Esophagus squamous epithelium (tissue), 5 donors: ENCODE data around the gene RHBDL2. TPM values are rescaled to one million over a fixed set of nuclear protein-coding genes. Genes with fewer than 3 reads are reported as not detected.
"Not testable (repeated sequence)": the region's sequence is repeated elsewhere in the genome, so short reads cannot be mapped to it uniquely, and the experiment has no call there.

ENCODE experiments used
- DNase-seq: peaks from one replicate; lab custom pipeline; 2025; lab: John Stamatoyannopoulos, UW
- H3K27ac ChIP-seq, 4 donors: fragments of 200-600 bp; sonication (generic); one replicate each; pipeline ENCODE4 v1.5.1; 2016 to 2019; ENCODE audit warnings: mild to moderate bottlenecking in 1 of 4
- H3K27me3 ChIP-seq, 4 donors: fragments of 200-600 bp; sonication (generic); 1 replicate in 3 of 4; 2 replicates in 1 of 4; pipeline versions ENCODE4 v1.5.1 to v1.6.0; 2017 to 2021; ENCODE audit warnings: antibody characterized with exemption in 1 of 4
- H3K36me3 ChIP-seq, 3 donors: fragments of 200-600 bp; sonication (generic); one replicate each; pipeline ENCODE4 v1.5.1; 2016 to 2019
- H3K4me1 ChIP-seq, 3 donors: fragments of 200-600 bp; sonication (generic); one replicate each; pipeline ENCODE4 v1.5.1; 2017 to 2019
- H3K4me3 ChIP-seq, 4 donors: fragments of 200-600 bp; sonication (generic); 1 replicate in 3 of 4; 2 replicates in 1 of 4; pipeline ENCODE4 v1.5.1; 2016 to 2019; ENCODE audit warnings: mild to moderate bottlenecking in 2 of 4, moderate library complexity in 1 of 4
- H3K9me3 ChIP-seq, 3 donors: fragments of 200-600 bp; sonication (generic); one replicate each; pipeline ENCODE4 v1.5.1; 2016 to 2019
- POLR2A ChIP-seq, 4 donors: fragments of 450-650 bp; IDR thresholded peaks; one replicate each; pipeline ENCODE4 v1.6.1; 2017; ENCODE audit warnings: antibody characterized with exemption in 4 of 4, mild to moderate bottlenecking in 4 of 4, moderate library complexity in 3 of 4
- WGBS, 2 donors: methylation state at CpG; one replicate each; pipeline ENCODE4 v1.1.5; 2018; 5-methylcytosine and 5-hydroxymethylcytosine counted together
- intact Hi-C: fragments of 100-400 bp; cut with DNase I; formaldehyde crosslinking; loops from one replicate; pipeline ENCODE4 v1.15.0; 2022
- total RNA-seq, 4 donors: library from RNA; depleted of rRNA; stranded (reverse); fragments of >200 nt; gene quantifications; one replicate each; pipeline ENCODE4 v1.1.0, GENCODE V29; 2016
- TF ChIP-seq, protein P1 (sequence below), 6 experiments: fragments of 450-650 bp in 4 of 6; fragments of 200-600 bp in 2 of 6; sonication (generic) in 2 of 6; IDR thresholded peaks; one replicate each; pipeline ENCODE4 v1.5.1; 2016 to 2019; ENCODE audit warnings: antibody characterized with exemption in 6 of 6, mild to moderate bottlenecking in 4 of 6, moderate library complexity in 4 of 6
- donor health status: DM: yes; HTN: yes; CAD: no.

RHBDL2 gene, protein sequence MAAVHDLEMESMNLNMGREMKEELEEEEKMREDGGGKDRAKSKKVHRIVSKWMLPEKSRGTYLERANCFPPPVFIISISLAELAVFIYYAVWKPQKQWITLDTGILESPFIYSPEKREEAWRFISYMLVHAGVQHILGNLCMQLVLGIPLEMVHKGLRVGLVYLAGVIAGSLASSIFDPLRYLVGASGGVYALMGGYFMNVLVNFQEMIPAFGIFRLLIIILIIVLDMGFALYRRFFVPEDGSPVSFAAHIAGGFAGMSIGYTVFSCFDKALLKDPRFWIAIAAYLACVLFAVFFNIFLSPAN
- 10 to 100 TPM; 11.6 to 23.0 (median 17.4) TPM for total RNA-seq

DNA sequence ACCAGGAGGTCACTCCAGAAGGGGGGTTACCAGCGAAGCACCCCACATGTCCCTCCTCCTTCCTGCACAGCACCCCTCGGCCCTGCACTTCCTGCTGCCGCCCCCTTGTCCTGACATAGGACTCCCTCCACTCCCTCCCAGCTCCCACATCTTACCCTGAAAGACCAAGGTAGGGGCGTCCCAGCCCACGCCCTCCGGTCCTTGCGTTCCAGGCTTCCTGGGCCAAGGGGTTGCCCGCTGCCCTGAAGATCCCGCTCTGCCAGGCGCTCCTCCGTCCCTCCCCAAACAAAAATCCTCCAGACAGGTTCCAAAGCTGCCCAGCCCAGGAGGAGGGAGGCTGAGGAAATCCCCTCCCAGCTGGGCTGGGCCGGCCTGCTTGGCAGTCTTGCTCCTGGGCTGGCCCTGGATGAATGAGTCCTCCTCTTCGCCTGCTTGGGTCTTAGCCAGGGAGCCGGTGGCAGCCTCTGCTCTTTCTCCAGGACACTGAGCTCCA, at the start of gene RHBDL2:
TSS of gene RHBDL2 (minus strand) at position 304 of the 493 bp plus-strand sequence. CDS start 22,618 bp downstream, outside the sequence.
- Histone ChIP-seq H3K27ac (peak within 1 kb of the TSS; percentile 74 to 88 (median 82)), H3K36me3 (no peaks in the 10 kb centered on the region)
- no peak for TF ChIP-seq POLR2A (IDR thresholded peaks at IDR 0.05)
- TF ChIP-seq, protein P1, sequence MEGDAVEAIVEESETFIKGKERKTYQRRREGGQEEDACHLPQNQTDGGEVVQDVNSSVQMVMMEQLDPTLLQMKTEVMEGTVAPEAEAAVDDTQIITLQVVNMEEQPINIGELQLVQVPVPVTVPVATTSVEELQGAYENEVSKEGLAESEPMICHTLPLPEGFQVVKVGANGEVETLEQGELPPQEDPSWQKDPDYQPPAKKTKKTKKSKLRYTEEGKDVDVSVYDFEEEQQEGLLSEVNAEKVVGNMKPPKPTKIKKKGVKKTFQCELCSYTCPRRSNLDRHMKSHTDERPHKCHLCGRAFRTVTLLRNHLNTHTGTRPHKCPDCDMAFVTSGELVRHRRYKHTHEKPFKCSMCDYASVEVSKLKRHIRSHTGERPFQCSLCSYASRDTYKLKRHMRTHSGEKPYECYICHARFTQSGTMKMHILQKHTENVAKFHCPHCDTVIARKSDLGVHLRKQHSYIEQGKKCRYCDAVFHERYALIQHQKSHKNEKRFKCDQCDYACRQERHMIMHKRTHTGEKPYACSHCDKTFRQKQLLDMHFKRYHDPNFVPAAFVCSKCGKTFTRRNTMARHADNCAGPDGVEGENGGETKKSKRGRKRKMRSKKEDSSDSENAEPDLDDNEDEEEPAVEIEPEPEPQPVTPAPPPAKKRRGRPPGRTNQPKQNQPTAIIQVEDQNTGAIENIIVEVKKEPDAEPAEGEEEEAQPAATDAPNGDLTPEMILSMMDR (IDR thresholded peaks at IDR 0.05) = no peak

DNA sequence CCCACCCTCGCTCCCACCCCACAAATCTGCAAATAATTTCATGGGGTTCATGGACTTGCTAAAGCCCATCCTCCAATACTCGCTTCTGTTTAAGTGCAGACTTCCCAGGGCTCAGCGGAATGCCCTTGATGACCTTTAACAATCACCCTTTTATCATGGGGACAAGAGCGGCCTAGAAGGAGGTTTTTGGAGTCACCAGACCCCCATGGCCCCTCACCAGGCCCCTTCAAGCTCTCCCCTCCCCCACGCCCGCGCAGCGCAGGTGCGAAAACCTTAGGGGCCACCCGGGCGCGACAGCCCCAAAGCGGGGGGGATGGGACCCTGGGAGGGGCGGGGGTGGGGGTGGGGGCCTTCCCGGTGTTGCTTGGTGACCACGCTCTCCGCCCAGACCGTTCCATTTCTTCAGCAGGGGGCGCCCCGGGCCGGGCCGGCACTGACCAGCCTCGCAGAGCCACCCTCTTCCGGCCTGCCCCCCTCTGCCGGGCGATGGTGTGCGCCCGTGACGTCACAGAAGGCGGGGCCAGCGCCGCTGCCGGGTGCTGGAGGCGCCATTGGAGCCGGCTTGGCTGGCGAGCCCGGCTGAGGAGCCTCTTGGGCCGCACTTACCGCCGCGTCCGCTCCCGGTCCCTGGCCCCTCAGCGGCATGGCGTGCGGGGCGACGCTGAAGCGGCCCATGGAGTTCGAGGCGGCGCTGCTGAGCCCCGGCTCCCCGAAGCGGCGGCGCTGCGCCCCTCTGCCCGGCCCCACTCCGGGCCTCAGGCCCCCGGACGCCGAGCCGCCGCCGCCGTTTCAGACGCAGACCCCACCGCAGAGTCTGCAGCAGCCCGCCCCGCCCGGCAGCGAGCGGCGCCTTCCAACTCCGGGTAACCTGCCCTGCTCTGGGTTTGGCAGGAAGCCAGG, 49.4 kb upstream of the RHBDL2 start, which contains the start of gene AKIRIN1:
TSS of gene AKIRIN1 (plus strand) at position 539 of the 900 bp plus-strand sequence. CDS start at position 644, 105 bp downstream.
- intact Hi-C loops = no loop called here
- 2 to 10% methylated on average over 2 to 5 of the region's 76 CpGs for WGBS, 2 donors
- peak; percentile 75 for DNase-seq

More for the DNA sequence above, at the start of gene RHBDL2:
- Histone ChIP-seq H3K4me1 (peaks cover 4 to 24% (median 6%) of the 10 kb centered on the region in 3 donors), H3K4me3 (peak within 1 kb of the TSS; percentile 53 to 75 (median 60)), H3K9me3 (no peaks in the 10 kb centered on the region), H3K27me3 (no peaks in the 10 kb centered on the region)
- intact Hi-C loops = no loop called here
- 24 to 25% methylated on average over 8 to 14 of the region's 14 CpGs for WGBS, 2 donors
- DNase-seq = no peak

DNA sequence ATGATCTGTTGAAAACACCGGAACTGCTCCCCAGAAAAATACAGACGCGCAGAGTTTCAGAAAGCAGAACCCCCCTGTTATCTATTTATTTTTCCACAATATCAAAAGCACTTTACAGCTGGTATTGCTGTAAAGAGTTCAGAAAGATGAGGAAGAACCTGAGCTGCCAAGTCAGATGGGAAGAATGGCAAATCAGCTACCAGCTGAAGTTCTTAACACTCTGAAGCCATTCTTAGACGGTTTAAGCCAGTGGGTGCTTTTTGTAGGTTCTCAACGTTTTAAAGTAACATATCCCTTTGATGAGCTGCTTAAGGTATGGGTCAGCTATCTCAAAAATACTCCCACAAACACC, 48.7 kb upstream of the RHBDL2 start:
- peak overlapping the region; percentile 95 to 99 (median 96) for H3K27ac ChIP-seq
- intact Hi-C loops = no loop called here
- peaks cover 0 to 8% (median 0%) of the 10 kb centered on the region in 3 donors for H3K36me3 ChIP-seq
- WGBS, 2 donors = 45 to 46% methylated on average over 5 of the region's 5 CpGs
- TF ChIP-seq, protein P1 (IDR thresholded peaks at IDR 0.05) = no peak
- TF ChIP-seq POLR2A (IDR thresholded peaks at IDR 0.05) = no peak
- H3K4me3 ChIP-seq = peak overlapping the region; percentile 90 to 100 (median 96)
- DNase-seq = no peak
- H3K9me3 ChIP-seq = no peaks in the 10 kb centered on the region
- H3K27me3 ChIP-seq = no peaks in the 10 kb centered on the region
- H3K4me1 ChIP-seq = peaks cover 8 to 42% (median 17%) of the 10 kb centered on the region in 3 donors

More for the DNA sequence above, 49.4 kb upstream of the RHBDL2 start, which contains the start of gene AKIRIN1:
- H3K4me3 ChIP-seq = peak within 1 kb of the TSS; percentile 90 to 100 (median 96)
- TF ChIP-seq, protein P1 (IDR thresholded peaks at IDR 0.05) = peak in 5 of 6 experiments; percentile 14 to 48 (median 25)
- TF ChIP-seq POLR2A (IDR thresholded peaks at IDR 0.05) = peak in 3 of 4 donors; percentile 87 to 99 (median 90)
- peaks cover 0 to 8% (median 0%) of the 10 kb centered on the region in 3 donors for H3K36me3 ChIP-seq
- H3K9me3 ChIP-seq = no peaks in the 10 kb centered on the region
- H3K27ac ChIP-seq = peak within 1 kb of the TSS; percentile 95 to 99 (median 96)
- H3K27me3 ChIP-seq = no peaks in the 10 kb centered on the region
- peaks cover 15 to 48% (median 17%) of the 10 kb centered on the region in 3 donors for H3K4me1 ChIP-seq

DNA sequence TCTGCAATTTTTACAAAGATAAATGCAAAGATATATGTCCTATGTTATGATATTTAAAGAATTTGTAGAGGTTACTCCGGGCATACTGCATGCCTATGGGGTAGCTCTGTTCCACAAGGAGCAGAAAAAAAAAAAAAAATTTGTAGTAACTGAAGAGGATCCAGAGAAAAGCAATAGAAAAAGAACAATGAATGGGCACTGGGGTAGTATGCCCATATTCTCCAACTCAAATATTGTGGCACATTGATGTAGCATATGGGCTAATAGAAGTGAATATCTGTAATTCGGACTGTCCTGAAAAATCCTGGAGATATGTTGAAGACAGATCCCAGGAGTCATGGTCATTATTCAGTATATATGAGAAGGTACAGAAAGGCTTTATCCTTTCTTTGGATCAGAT, 48.3 kb upstream of the RHBDL2 start:
- Histone ChIP-seq H3K9me3 (no peaks in the 10 kb centered on the region), H3K27ac (peak overlapping the region in 3 of 4 donors; percentile 95 to 99 (median 97)), H3K27me3 (no peaks in the 10 kb centered on the region), H3K4me1 (peaks cover 8 to 38% (median 17%) of the 10 kb centered on the region in 3 donors), H3K4me3 (no peak overlapping the region), H3K36me3 (peaks cover 0 to 8% (median 0%) of the 10 kb centered on the region in 3 donors)
- DNase-seq = no peak
- TF ChIP-seq POLR2A (IDR thresholded peaks at IDR 0.05) = no peak
- TF ChIP-seq, protein P1 (IDR thresholded peaks at IDR 0.05) = no peak
- intact Hi-C loops = no loop called here
- 67 to 79% methylated on average over 2 of the region's 2 CpGs for WGBS, 2 donors

DNA sequence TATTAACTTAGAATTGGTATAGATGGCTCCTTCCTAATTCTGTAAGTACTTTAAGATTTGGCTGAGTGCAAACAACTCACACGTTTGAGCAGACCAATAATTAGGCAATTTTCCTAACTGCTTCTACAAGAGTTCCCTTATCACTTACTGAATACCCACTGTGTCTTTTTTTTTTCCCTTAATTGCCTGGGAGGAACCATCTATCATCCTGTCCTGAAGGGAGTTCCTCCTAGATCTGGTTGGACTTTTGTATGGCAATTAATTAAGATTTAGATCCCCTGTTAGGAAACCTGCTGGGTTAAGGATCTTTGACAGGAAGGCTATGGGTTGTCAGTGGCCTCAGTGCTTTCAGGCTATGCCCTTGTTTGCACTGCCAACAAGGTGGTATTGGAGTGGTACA, 37.8 kb upstream of the RHBDL2 start:
- DNase-seq, H3K4me3 ChIP-seq, H3K4me1 ChIP-seq, H3K27me3 ChIP-seq, H3K9me3 ChIP-seq, H3K36me3 ChIP-seq, H3K27ac ChIP-seq, intact Hi-C loops: not testable (repeated sequence)
- WGBS, 2 donors = 48 to 81% methylated on average over 1 of the region's 1 CpG

DNA sequence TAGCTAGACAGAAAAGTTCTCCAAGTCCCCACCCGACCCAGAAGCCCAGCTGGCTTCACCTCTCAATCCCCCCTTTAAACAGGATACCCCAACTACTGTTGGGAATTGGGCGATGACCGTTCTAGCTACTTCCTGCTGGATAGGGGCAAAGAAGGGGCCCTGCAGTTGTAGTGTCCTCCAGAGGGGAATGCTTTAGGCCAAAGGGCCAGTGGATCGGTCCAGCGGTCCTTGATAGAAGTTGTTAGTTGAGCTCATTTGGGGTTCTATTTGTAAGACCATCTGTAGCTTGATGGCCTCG, 36.6 kb upstream of the RHBDL2 start:
- H3K9me3 ChIP-seq, H3K27ac ChIP-seq, DNase-seq, H3K4me1 ChIP-seq, H3K27me3 ChIP-seq, H3K36me3 ChIP-seq, H3K4me3 ChIP-seq, intact Hi-C loops: not testable (repeated sequence)
- WGBS, 2 donors = 92% methylated on average over 5 of the region's 6 CpGs; no CpG with 5 or more reads in 1 of the 2 donors

DNA sequence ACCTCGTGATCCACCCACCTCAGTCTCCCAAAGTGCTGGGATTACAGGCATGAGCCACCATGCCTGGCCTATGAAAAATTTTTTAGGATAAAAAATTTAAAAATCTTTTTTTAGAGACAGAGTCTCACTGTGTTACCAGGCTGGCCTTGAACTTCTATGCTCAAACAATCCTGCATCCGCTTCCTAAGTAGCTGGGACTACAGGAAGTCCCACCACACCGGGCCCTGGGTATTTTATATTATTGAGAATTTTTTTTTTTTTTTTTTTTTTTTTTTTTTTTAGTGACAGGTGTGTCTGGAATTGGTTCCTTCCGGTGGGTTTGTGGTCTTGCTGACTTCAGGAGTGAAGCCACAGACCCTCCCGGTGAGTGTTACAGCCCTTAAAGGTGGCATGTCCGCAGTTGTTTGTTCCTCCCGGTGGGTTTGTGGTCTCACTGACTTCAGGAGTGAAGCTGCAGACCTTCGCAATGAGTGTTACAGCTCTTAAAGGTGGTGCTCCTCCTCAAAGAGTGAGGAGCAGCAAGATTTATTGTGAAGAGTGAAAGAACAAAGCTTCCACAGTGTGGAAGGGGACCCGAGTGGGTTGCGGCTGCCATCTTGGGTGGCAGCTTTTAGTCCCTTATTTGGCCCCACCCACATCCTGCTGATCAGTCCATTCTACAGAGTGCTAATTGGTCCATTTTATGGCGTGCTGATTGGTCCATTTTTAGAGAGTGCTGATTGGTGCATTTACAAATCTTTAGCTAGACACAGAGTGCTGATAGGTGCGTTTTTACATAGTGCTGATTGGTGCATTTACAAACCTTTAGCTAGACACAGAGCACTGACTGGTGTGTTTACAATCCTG, 36.0 kb upstream of the RHBDL2 start:
- H3K4me3 ChIP-seq, H3K36me3 ChIP-seq, H3K9me3 ChIP-seq, H3K4me1 ChIP-seq, H3K27ac ChIP-seq, DNase-seq, intact Hi-C loops, H3K27me3 ChIP-seq: not testable (repeated sequence)
- WGBS, 2 donors = 82 to 84% methylated on average over 9 to 11 of the region's 12 CpGs
